H9 (cell line): ENCODE data around the gene ANO9. TPM values are rescaled to one million over a fixed set of nuclear protein-coding genes. Genes with fewer than 3 reads are reported as not detected.

ENCODE experiments used
- DNase-seq: peaks from one replicate; pipeline ENCODE4 v3.0.0-alpha.2; 2017
- H2AFZ ChIP-seq: one replicate; pipeline ENCODE4 v1.6.1; 2013; ENCODE audit warnings: mild to moderate bottlenecking, low read length, control low read depth, moderate library complexity
- H2AK5ac ChIP-seq: 2 replicates; pipeline ENCODE4 v1.6.1; 2013; ENCODE audit warnings: low read length, control low read depth, mixed read lengths; ENCODE audit not compliant: insufficient read length
- H2BK120ac ChIP-seq: one replicate; pipeline ENCODE4 v1.6.1; 2013; ENCODE audit warnings: low read depth, mild to moderate bottlenecking, low read length, control low read depth, inconsistent platforms; ENCODE audit not compliant: poor library complexity, severe bottlenecking
- H2BK12ac ChIP-seq: 2 replicates; pipeline ENCODE4 v1.6.1; 2013; ENCODE audit warnings: low read length, control low read depth, mixed read lengths, low read depth; ENCODE audit not compliant: insufficient read length
- H2BK15ac ChIP-seq: 2 replicates; pipeline ENCODE4 v1.6.1; 2013; ENCODE audit warnings: low read depth, low read length, control low read depth
- H2BK20ac ChIP-seq: one replicate; pipeline ENCODE4 v1.6.1; 2013; ENCODE audit warnings: low read depth, mild to moderate bottlenecking, low read length, control low read depth, inconsistent platforms; ENCODE audit not compliant: poor library complexity, severe bottlenecking
- H2BK5ac ChIP-seq: 2 replicates; pipeline ENCODE4 v1.6.1; 2013; ENCODE audit warnings: low read length, control low read depth, mixed read lengths; ENCODE audit not compliant: insufficient read length
- H3K14ac ChIP-seq: 2 replicates; pipeline ENCODE4 v1.6.1; 2013; ENCODE audit warnings: low read length, control low read depth; ENCODE audit not compliant: insufficient read depth
- H3K18ac ChIP-seq: 2 replicates; pipeline ENCODE4 v1.6.1; 2013; ENCODE audit warnings: low read depth, mild to moderate bottlenecking, mixed read lengths, low read length, control low read depth; ENCODE audit not compliant: insufficient read length
- H3K23ac ChIP-seq: 2 replicates; pipeline ENCODE4 v1.6.1; 2013; ENCODE audit warnings: low read length, control low read depth, mixed read lengths, low read depth; ENCODE audit not compliant: insufficient read length
- H3K23me2 ChIP-seq: 2 replicates; pipeline ENCODE4 v1.6.1; 2013; ENCODE audit warnings: low read depth, mild to moderate bottlenecking, mixed read lengths, low read length, control low read depth; ENCODE audit not compliant: insufficient read length, poor library complexity, severe bottlenecking
- H3K27ac ChIP-seq: 2 replicates; pipeline ENCODE4 v1.5.1; 2013; ENCODE audit warnings: low read length, control low read depth, mixed read lengths, low read depth; ENCODE audit not compliant: insufficient read length
- H3K27me3 ChIP-seq: 2 replicates; pipeline ENCODE4 v1.6.1; 2013; ENCODE audit warnings: low read length, control low read depth, inconsistent platforms; ENCODE audit not compliant: insufficient read depth
- H3K4ac ChIP-seq: 2 replicates; pipeline ENCODE4 v1.6.1; 2013; ENCODE audit warnings: low read depth, mild to moderate bottlenecking, control low read depth, inconsistent platforms, low read length, moderate library complexity
- H3K4me1 ChIP-seq: 2 replicates; pipeline ENCODE4 v1.6.1; 2013; ENCODE audit warnings: low read length, control low read depth, inconsistent platforms; ENCODE audit not compliant: insufficient read depth
- H3K4me2 ChIP-seq: 2 replicates; pipeline ENCODE4 v1.6.1; 2013; ENCODE audit warnings: low read length, control low read depth, mixed read lengths; ENCODE audit not compliant: insufficient read length, insufficient read depth
- H3K56ac ChIP-seq: 2 replicates; pipeline ENCODE4 v1.6.1; 2013; ENCODE audit warnings: low read depth, mild to moderate bottlenecking, mixed read lengths, low read length, control low read depth; ENCODE audit not compliant: insufficient read length
- H3K79me1 ChIP-seq: 2 replicates; pipeline ENCODE4 v1.6.1; 2013; ENCODE audit warnings: low read depth, mild to moderate bottlenecking, moderate library complexity, low read length, control low read depth, inconsistent platforms; ENCODE audit not compliant: insufficient read depth, poor library complexity, severe bottlenecking
- H3K79me2 ChIP-seq: 2 replicates; pipeline ENCODE4 v1.6.1; 2013; ENCODE audit warnings: low read length, control low read depth, inconsistent platforms; ENCODE audit not compliant: insufficient read depth
- H3K9ac ChIP-seq: 2 replicates; pipeline ENCODE4 v1.6.1; 2013; ENCODE audit warnings: low read length, control low read depth, mixed read lengths; ENCODE audit not compliant: insufficient read length; ENCODE audit errors: extremely low read depth
- H3K9me3 ChIP-seq: one replicate; pipeline ENCODE4 v1.6.1; 2013; ENCODE audit warnings: low read depth, low read length, inconsistent platforms; ENCODE audit not compliant: control insufficient read depth
- H3T11ph ChIP-seq: one replicate; pipeline ENCODE4 v1.6.1; 2013; ENCODE audit warnings: mild to moderate bottlenecking, low read length, control low read depth, inconsistent platforms
- H4K20me1 ChIP-seq: one replicate; pipeline ENCODE4 v1.6.1; 2013; ENCODE audit not compliant: control insufficient read depth, insufficient read length, insufficient read depth
- H4K5ac ChIP-seq: 2 replicates; pipeline ENCODE4 v1.6.1; 2013; ENCODE audit warnings: low read depth, mild to moderate bottlenecking, mixed read lengths, low read length, control low read depth; ENCODE audit not compliant: insufficient read length
- H4K8ac ChIP-seq: replicated peaks from 2 replicates; pipeline ENCODE4 v1.6.1; 2013; ENCODE audit warnings: low read length, control low read depth, mixed read lengths, low read depth; ENCODE audit not compliant: insufficient read length
- H4K91ac ChIP-seq: 2 replicates; pipeline ENCODE4 v1.6.1; 2013; ENCODE audit warnings: low read depth, mild to moderate bottlenecking, moderate library complexity, mixed read lengths, low read length, control low read depth; ENCODE audit not compliant: insufficient read length
- H3K27ac Mint-ChIP-seq, 3 experiments: 2 replicates in 2 of 3; 3 replicates in 1 of 3; pipeline ENCODE4 v1.8.0; 2020 to 2021; ENCODE audit warnings: mixed read lengths in 3 of 3, mild to moderate bottlenecking in 1 of 3, moderate library complexity in 1 of 3
- H3K27me3 Mint-ChIP-seq: 2 replicates; pipeline ENCODE4 v1.8.0; 2021; ENCODE audit warnings: low read depth, mild to moderate bottlenecking, moderate library complexity, mixed read lengths
- H3K36me3 Mint-ChIP-seq, 3 experiments: 2 replicates in 2 of 3; 3 replicates in 1 of 3; pipeline ENCODE4 v1.8.0; 2020 to 2021; ENCODE audit warnings: low read depth in 3 of 3, mixed read lengths in 3 of 3; ENCODE audit not compliant: insufficient read depth in 1 of 3
- H3K4me1 Mint-ChIP-seq, 2 experiments: 2 replicates each; pipeline ENCODE4 v1.8.0; 2020; ENCODE audit warnings: mixed read lengths in 2 of 2
- H3K4me3 Mint-ChIP-seq, 2 experiments: 2 replicates in 1 of 2; 3 replicates in 1 of 2; pipeline ENCODE4 v1.8.0; 2020 to 2021; ENCODE audit warnings: mild to moderate bottlenecking in 2 of 2, mixed read lengths in 2 of 2, moderate library complexity in 1 of 2
- H3K9me3 Mint-ChIP-seq, 2 experiments: 2 replicates in 1 of 2; 3 replicates in 1 of 2; pipeline ENCODE4 v1.8.0; 2020; ENCODE audit warnings: mild to moderate bottlenecking in 2 of 2, mixed read lengths in 2 of 2, moderate library complexity in 1 of 2
- CTCF ChIP-seq: fragments of 200-600 bp; sonication (generic); conservative IDR thresholded peaks from 3 replicates; pipeline ENCODE4 v1.8.0; 2021; ENCODE audit warnings: antibody characterized with exemption, mild to moderate bottlenecking
- WGBS: extraction: QIAGEN DNeasy Blood & Tissue Kit; methylation state at CpG from one replicate; pipeline ENCODE4 v1.1.7; 2013; ENCODE audit warnings: missing lambda C conversion rate, low lambda C conversion rate, mixed read lengths; ENCODE audit not compliant: insufficient read length; ENCODE audit errors: extremely low coverage; 5-methylcytosine and 5-hydroxymethylcytosine counted together
- total RNA-seq: library from RNA; stranded (reverse); gene quantifications from 2 replicates; pipeline ENCODE4 v1.2.1, GENCODE V29; 2021

ANO9 gene
- total RNA-seq, 1 experiment from 2014 or later, result 13.1 TPM

DNA sequence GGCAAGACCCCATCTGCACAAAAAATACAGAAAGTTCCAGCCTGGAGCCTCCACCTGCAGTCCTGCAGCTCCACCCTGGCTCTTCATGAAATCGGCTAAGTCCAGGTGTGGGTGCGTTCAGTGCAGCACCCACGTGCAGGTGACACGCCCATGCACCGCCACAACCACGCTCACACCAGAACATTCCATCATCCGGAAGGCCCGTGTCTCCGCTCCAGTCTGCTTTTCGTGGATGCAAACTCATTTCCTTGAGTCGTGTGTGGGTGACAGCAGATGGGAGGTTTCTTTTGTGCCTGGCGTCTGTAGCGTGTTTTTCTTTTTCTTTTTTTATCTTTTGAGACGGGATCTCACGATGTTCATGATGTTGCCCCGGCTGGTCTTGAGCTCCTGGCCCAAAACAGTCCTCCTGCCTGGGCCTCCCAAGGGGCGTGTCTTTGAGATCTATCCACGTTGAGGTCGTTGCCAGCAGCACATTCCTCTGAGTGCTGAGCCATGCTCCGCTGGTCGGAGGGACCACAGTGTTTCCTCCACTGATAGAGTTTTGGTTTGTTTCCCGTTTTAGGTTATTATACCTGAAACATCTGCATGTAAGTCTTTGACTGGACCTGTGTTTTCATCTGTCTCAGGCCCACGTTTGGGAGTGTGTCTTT is 15.4 kb upstream of the ANO9 start:
- peak overlapping the region; percentile 39; the same call in 1 of the 2 replicates for H3K14ac ChIP-seq
- H2BK5ac ChIP-seq, result no peak overlapping the region
- no peaks in the 10 kb centered on the region for H3K27me3 ChIP-seq
- H3K56ac ChIP-seq, result no peak overlapping the region
- no peak overlapping the region for H2AK5ac ChIP-seq
- no peak overlapping the region for H3K27ac ChIP-seq
- H4K91ac ChIP-seq, result no peak overlapping the region
- DNase-seq, result no peak
- no peak overlapping the region for H2BK15ac ChIP-seq
- H3K4ac ChIP-seq, result no peak overlapping the region
- H3K27me3 Mint-ChIP-seq, result no peaks in the 10 kb centered on the region
- no peak overlapping the region for H2BK20ac ChIP-seq
- H4K20me1 ChIP-seq, result no peaks in the 10 kb centered on the region
- H3K79me1 ChIP-seq, result peaks cover 2% of the 10 kb centered on the region
- H3T11ph ChIP-seq, result no peak overlapping the region
- peak overlapping the region; percentile 17 to 98 (median 73); a peak in 6 of 7 replicates for H3K27ac Mint-ChIP-seq
- H2AFZ ChIP-seq, result no peak overlapping the region
- no peak overlapping the region; a peak in 3 of 5 replicates for H3K4me3 Mint-ChIP-seq
- H3K9me3 Mint-ChIP-seq, result no peaks in the 10 kb centered on the region; a peak in 1 of 5 replicates
- H3K18ac ChIP-seq, result no peak overlapping the region
- H3K9ac ChIP-seq, result no peak overlapping the region
- H2BK120ac ChIP-seq, result no peak overlapping the region
- no CpG with 5 or more reads among the region's 23 CpGs for WGBS
- no peak overlapping the region for H4K8ac ChIP-seq
- H3K4me1 ChIP-seq, result no peaks in the 10 kb centered on the region
- peaks cover 25 to 62% (median 50%) of the 10 kb centered on the region in 3 experiments; a peak in 6 of 7 replicates for H3K36me3 Mint-ChIP-seq
- H3K79me2 ChIP-seq, result peaks cover 12% of the 10 kb centered on the region; the same call in 1 of the 2 replicates
- no peak overlapping the region for H2BK12ac ChIP-seq
- no peaks in the 10 kb centered on the region for H3K9me3 ChIP-seq
- no peak for TF ChIP-seq CTCF
- H3K23ac ChIP-seq, result no peak overlapping the region
- H3K4me2 ChIP-seq, result no peak overlapping the region
- H4K5ac ChIP-seq, result no peak overlapping the region
- H3K4me1 Mint-ChIP-seq, result peaks cover 34 to 37% of the 10 kb centered on the region in 2 experiments
- no peaks in the 10 kb centered on the region for H3K23me2 ChIP-seq
